Endodermal cell (in vitro differentiated cells): ENCODE measurements around the gene STX1A. TPM values are rescaled to one million over a fixed set of nuclear protein-coding genes. Genes with fewer than 3 reads are reported as not detected.

Experiments
- DNase-seq: peaks from one replicate; pipeline ENCODE4 v3.0.0-alpha.2; 2017
- H3K27ac ChIP-seq: 2 replicates; pipeline ENCODE4 v1.5.1; 2013; ENCODE audit warnings: mild to moderate bottlenecking, low read depth, low read length, moderate library complexity
- H3K27me3 ChIP-seq: 2 replicates; pipeline ENCODE4 v1.6.1; 2013; ENCODE audit warnings: mild to moderate bottlenecking, low read length, moderate library complexity; ENCODE audit not compliant: insufficient read depth, control insufficient read depth, poor library complexity, severe bottlenecking
- H3K36me3 ChIP-seq: 2 replicates; pipeline ENCODE4 v1.7.0; 2013; ENCODE audit warnings: mild to moderate bottlenecking, low read length, moderate library complexity; ENCODE audit not compliant: control insufficient read depth, insufficient read depth
- H3K4me1 ChIP-seq: one replicate; pipeline ENCODE4 v1.7.0; 2013; ENCODE audit warnings: low read length; ENCODE audit not compliant: control insufficient read depth, insufficient read depth
- H3K4me3 ChIP-seq: 2 replicates; pipeline ENCODE4 v1.5.1; 2013; ENCODE audit warnings: mild to moderate bottlenecking, low read length, moderate library complexity
- H3K9ac ChIP-seq: 2 replicates; pipeline ENCODE4 v1.6.1; 2013; ENCODE audit warnings: mild to moderate bottlenecking, low read length, moderate library complexity; ENCODE audit not compliant: poor library complexity, severe bottlenecking; ENCODE audit errors: extremely low read depth
- H3K9me3 ChIP-seq: 2 replicates; pipeline ENCODE4 v1.6.1; 2013; ENCODE audit warnings: mild to moderate bottlenecking, low read length, moderate library complexity; ENCODE audit not compliant: control insufficient read depth
- H3K27ac Mint-ChIP-seq: 2 replicates; pipeline ENCODE4 v1.8.0; 2020; ENCODE audit warnings: mixed read lengths
- H3K27me3 Mint-ChIP-seq: 2 replicates; pipeline ENCODE4 v1.8.0; 2021; ENCODE audit warnings: mild to moderate bottlenecking, mixed read lengths; ENCODE audit not compliant: insufficient read depth
- H3K36me3 Mint-ChIP-seq: 2 replicates; pipeline ENCODE4 v1.8.0; 2020; ENCODE audit warnings: low read depth, mixed read lengths
- H3K4me1 Mint-ChIP-seq: 2 replicates; pipeline ENCODE4 v1.8.0; 2020; ENCODE audit warnings: mixed read lengths
- H3K4me3 Mint-ChIP-seq: 2 replicates; pipeline ENCODE4 v1.8.0; 2020; ENCODE audit warnings: mild to moderate bottlenecking, moderate library complexity, mixed read lengths
- H3K9me3 Mint-ChIP-seq: 2 replicates; pipeline ENCODE4 v1.8.0; 2020; ENCODE audit warnings: mild to moderate bottlenecking, mixed read lengths
- CTCF ChIP-seq: fragments of 200-600 bp; sonication (generic); conservative IDR thresholded peaks from 2 replicates; pipeline ENCODE4 v1.5.0; 2021; ENCODE audit warnings: antibody characterized with exemption, mild to moderate bottlenecking
- WGBS, 2 experiments: methylation state at CpG; one replicate each; pipeline versions ENCODE4 v1.1.5 to v1.1.7; 2013; ENCODE audit warnings: missing lambda C conversion rate in 2 of 2, mixed read lengths in 1 of 2; ENCODE audit not compliant: insufficient coverage in 1 of 2, insufficient read length in 1 of 2; 5-methylcytosine and 5-hydroxymethylcytosine counted together
- total RNA-seq, 2 donors: library from RNA; stranded (reverse); fragmentation: NEBNext Ultra II Directional in 1 of 2; extraction: Animal tissue kit (Norgen Biotek cat#: 25700) in 1 of 2; gene quantifications; 2 replicates in 1 of 2; 3 replicates in 1 of 2; pipeline ENCODE4 v1.2.1, GENCODE V29; 2021

The STX1A gene
- total RNA-seq, 2 donors from 2014 or later: 23.0 to 34.4 TPM

DNA sequence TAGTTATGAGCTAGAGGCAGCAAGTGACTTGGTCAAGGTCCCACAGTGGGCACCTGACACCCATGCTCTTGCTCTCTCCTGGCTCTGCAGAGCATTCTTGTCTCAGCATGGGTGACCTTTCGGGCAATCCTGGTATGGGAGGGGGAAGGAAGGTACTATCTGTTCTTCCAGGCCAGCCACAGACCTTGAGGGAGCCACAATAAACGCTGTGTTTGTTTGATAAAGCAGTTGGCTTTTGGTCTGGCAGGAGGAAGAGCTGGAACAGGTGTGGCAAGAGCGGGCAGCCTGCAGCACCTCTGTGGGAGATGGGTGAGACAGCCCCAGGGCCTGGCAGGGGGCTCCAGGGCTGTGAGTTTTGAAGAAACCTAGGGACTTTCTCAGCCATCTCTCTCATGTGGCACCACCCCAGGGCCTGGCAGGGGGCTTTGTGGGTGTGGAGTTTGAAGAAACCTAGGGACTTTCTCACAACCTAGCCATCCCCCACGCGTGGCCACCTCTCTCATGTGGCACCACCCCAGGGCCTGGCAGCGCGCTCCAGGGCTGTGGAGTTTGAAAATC, 39.2 kb upstream of the STX1A start:
- TF ChIP-seq CTCF: no peak
- no peak overlapping the region for H3K4me3 Mint-ChIP-seq
- H3K27me3 Mint-ChIP-seq: peaks cover 2% of the 10 kb centered on the region
- no peaks in the 10 kb centered on the region for H3K27me3 ChIP-seq
- H3K4me1 ChIP-seq: no peaks in the 10 kb centered on the region
- no peak for DNase-seq
- no peaks in the 10 kb centered on the region for H3K9me3 Mint-ChIP-seq
- no peak overlapping the region for H3K4me3 ChIP-seq
- H3K27ac ChIP-seq: no peak overlapping the region
- H3K36me3 ChIP-seq: no peaks in the 10 kb centered on the region
- H3K36me3 Mint-ChIP-seq: no peaks in the 10 kb centered on the region
- no peaks in the 10 kb centered on the region for H3K9me3 ChIP-seq
- peak overlapping the region; percentile 66 for H3K27ac Mint-ChIP-seq
- no peak overlapping the region for H3K9ac ChIP-seq
- WGBS, 2 experiments: 82 to 86% methylated on average over 4 to 7 of the region's 7 CpGs
- H3K4me1 Mint-ChIP-seq: peaks cover 4% of the 10 kb centered on the region

GRCh38 chr7:73749931-73750776, 30.7 kb upstream of the STX1A start:
- H3K36me3 Mint-ChIP-seq: peaks cover 23% of the 10 kb centered on the region
- DNase-seq: no peak
- H3K27ac ChIP-seq: no peak overlapping the region
- H3K27ac Mint-ChIP-seq: no peak overlapping the region
- no peaks in the 10 kb centered on the region for H3K27me3 ChIP-seq
- peaks cover 24% of the 10 kb centered on the region for H3K9me3 Mint-ChIP-seq
- WGBS, 2 experiments: 91 to 92% methylated on average over 16 of the region's 16 CpGs
- H3K9ac ChIP-seq: no peak overlapping the region
- H3K4me3 ChIP-seq: no peak overlapping the region
- no peak overlapping the region for H3K4me3 Mint-ChIP-seq
- H3K36me3 ChIP-seq: no peaks in the 10 kb centered on the region
- H3K4me1 ChIP-seq: no peaks in the 10 kb centered on the region
- peaks cover 6% of the 10 kb centered on the region for H3K9me3 ChIP-seq
- H3K4me1 Mint-ChIP-seq: peaks cover 3% of the 10 kb centered on the region
- no peak for TF ChIP-seq CTCF
- peaks cover 2% of the 10 kb centered on the region for H3K27me3 Mint-ChIP-seq

- Mint-ChIP-seq H3K36me3 (peaks cover 21% of the 10 kb centered on the region), H3K4me1 (peaks cover 28% of the 10 kb centered on the region), H3K27ac (peak overlapping the region; percentile 78), H3K27me3 (peaks cover 2% of the 10 kb centered on the region), H3K4me3 (no peak overlapping the region), H3K9me3 (peaks cover 20% of the 10 kb centered on the region)
- H3K9me3 ChIP-seq: peaks cover 6% of the 10 kb centered on the region
- 92% methylated on average over 4 of the region's 4 CpGs; no CpG with 5 or more reads in 1 of the 2 experiments for WGBS, 2 experiments
- DNase-seq: no peak
- H3K4me3 ChIP-seq: no peak overlapping the region
- H3K27ac ChIP-seq: peak overlapping the region; percentile 6
- no peak for TF ChIP-seq CTCF
- H3K27me3 ChIP-seq: no peaks in the 10 kb centered on the region
- H3K36me3 ChIP-seq: no peaks in the 10 kb centered on the region
- peaks cover 11% of the 10 kb centered on the region for H3K4me1 ChIP-seq
- H3K9ac ChIP-seq: no peak overlapping the region
Observed at GRCh38 chr7:73746378-73746777, 26.9 kb upstream of the STX1A start.
